MM.1S (cell line): ENCODE measurements around the gene BICD1.

Experiments used
- DNase-seq: peaks from one replicate; pipeline ENCODE4 v3.0.0-alpha.2; 2015
- H2AFZ ChIP-seq: fragments of 300-600 bp; sonication (generic); 2 replicates; pipeline ENCODE4 v1.6.0; 2016; ENCODE audit warnings: antibody characterized with exemption, low read length
- H3F3A ChIP-seq: fragments of 300-600 bp; sonication (generic); 2 replicates; pipeline ENCODE4 v1.6.1; 2016; ENCODE audit warnings: mild to moderate bottlenecking, antibody characterized with exemption, low read length, moderate library complexity, mixed read lengths; ENCODE audit not compliant: insufficient read depth
- H3K27ac ChIP-seq: fragments of 300-600 bp; sonication (generic); 2 replicates; pipeline ENCODE4 v1.5.1; 2016; ENCODE audit warnings: mild to moderate bottlenecking, low read length
- H3K27me3 ChIP-seq: fragments of 300-600 bp; sonication (generic); replicated peaks from 2 replicates; pipeline ENCODE4 v1.6.0; 2016; ENCODE audit warnings: low read length; ENCODE audit not compliant: insufficient read depth
- H3K36me3 ChIP-seq: fragments of 300-600 bp; sonication (generic); replicated peaks from 2 replicates; pipeline ENCODE4 v1.6.1; 2016; ENCODE audit warnings: mild to moderate bottlenecking, low read length, mixed read lengths; ENCODE audit not compliant: insufficient read depth
- H3K4me1 ChIP-seq: fragments of 300-600 bp; sonication (generic); 2 replicates; pipeline ENCODE4 v1.6.1; 2016; ENCODE audit warnings: low read length, mixed read lengths
- H3K4me2 ChIP-seq: fragments of 300-600 bp; sonication (generic); 2 replicates; pipeline ENCODE4 v1.6.0; 2016; ENCODE audit warnings: low read depth, low read length
- H3K4me3 ChIP-seq: fragments of 300-600 bp; sonication (generic); 2 replicates; pipeline ENCODE4 v1.5.1; 2016; ENCODE audit warnings: low read length, mixed read lengths
- H3K79me2 ChIP-seq: fragments of 300-600 bp; sonication (generic); 2 replicates; pipeline ENCODE4 v1.6.1; 2016; ENCODE audit warnings: mixed run types, low read length, mixed read lengths
- H3K9ac ChIP-seq: fragments of 300-600 bp; sonication (generic); 2 replicates; pipeline ENCODE4 v1.6.1; 2016; ENCODE audit warnings: low read length, mixed read lengths
- H3K9me2 ChIP-seq: fragments of 300-600 bp; sonication (generic); replicated peaks from 2 replicates; pipeline ENCODE4 v1.6.1; 2016; ENCODE audit warnings: mild to moderate bottlenecking, low read length, mixed read lengths; ENCODE audit not compliant: insufficient read depth
- H3K9me3 ChIP-seq: fragments of 300-600 bp; sonication (generic); replicated peaks from 2 replicates; pipeline ENCODE4 v1.6.1; 2016; ENCODE audit warnings: mild to moderate bottlenecking, low read length, mixed read lengths; ENCODE audit not compliant: insufficient read depth
- H4K20me1 ChIP-seq: fragments of 300-600 bp; sonication (generic); 2 replicates; pipeline ENCODE4 v1.6.1; 2016; ENCODE audit warnings: mild to moderate bottlenecking, low read length, moderate library complexity, mixed read lengths; ENCODE audit not compliant: insufficient read depth
- EZH2 ChIP-seq: fragments of 300-600 bp; sonication (generic); optimal IDR thresholded peaks from 2 replicates; pipeline ENCODE3; 2017; ENCODE audit warnings: low read depth, mild to moderate bottlenecking, antibody characterized with exemption, low read length, mixed read lengths
- EZH2phosphoT487 ChIP-seq: fragments of 300-600 bp; sonication (generic); IDR thresholded peaks from 2 replicates; pipeline ENCODE4 v1.6.1; 2018; ENCODE audit warnings: antibody characterized with exemption, low read length
- TF ChIP-seq, protein P1 (sequence below): fragments of 300-600 bp; sonication (generic); IDR thresholded peaks from 2 replicates; pipeline ENCODE4 v1.5.1; 2016; ENCODE audit warnings: antibody characterized with exemption, low read length, mixed read lengths

The BICD1 gene

DNA sequence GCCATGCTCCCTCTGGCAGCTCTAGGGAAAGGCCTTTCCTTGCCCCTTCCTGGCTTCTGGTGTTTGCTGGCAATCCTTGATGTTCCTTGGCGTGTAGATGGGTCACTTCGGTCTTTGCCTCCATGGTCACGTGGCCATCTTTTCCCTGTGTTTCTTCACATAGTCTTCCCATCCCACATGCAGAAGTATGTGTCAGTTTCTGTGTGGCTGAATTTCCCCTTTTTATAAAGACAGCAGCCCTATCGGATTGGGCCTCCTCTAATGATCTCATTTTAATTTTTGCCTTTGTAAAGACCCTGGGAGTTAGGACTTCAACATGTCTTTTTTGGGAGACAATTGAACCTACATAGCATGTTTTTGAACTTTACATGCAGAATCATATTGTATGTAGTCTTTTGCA lies 185.5 kb downstream of the BICD1 start:
- DNase-seq = no peak
- Histone ChIP-seq H3K79me2 (no peaks in the 10 kb centered on the region), H3K27ac (no peak overlapping the region), H3F3A (no peaks in the 10 kb centered on the region), H3K4me2 (no peak overlapping the region), H3K9me3 (no peaks in the 10 kb centered on the region), H3K9me2 (no peaks in the 10 kb centered on the region), H4K20me1 (no peaks in the 10 kb centered on the region), H3K9ac (no peak overlapping the region), H2AFZ (no peak overlapping the region), H3K27me3 (no peaks in the 10 kb centered on the region), H3K4me3 (no peak overlapping the region), H3K4me1 (no peaks in the 10 kb centered on the region), H3K36me3 (no peaks in the 10 kb centered on the region)
- TF ChIP-seq EZH2 (no peak), EZH2phosphoT487 (no peak)
- TF ChIP-seq, protein P1, sequence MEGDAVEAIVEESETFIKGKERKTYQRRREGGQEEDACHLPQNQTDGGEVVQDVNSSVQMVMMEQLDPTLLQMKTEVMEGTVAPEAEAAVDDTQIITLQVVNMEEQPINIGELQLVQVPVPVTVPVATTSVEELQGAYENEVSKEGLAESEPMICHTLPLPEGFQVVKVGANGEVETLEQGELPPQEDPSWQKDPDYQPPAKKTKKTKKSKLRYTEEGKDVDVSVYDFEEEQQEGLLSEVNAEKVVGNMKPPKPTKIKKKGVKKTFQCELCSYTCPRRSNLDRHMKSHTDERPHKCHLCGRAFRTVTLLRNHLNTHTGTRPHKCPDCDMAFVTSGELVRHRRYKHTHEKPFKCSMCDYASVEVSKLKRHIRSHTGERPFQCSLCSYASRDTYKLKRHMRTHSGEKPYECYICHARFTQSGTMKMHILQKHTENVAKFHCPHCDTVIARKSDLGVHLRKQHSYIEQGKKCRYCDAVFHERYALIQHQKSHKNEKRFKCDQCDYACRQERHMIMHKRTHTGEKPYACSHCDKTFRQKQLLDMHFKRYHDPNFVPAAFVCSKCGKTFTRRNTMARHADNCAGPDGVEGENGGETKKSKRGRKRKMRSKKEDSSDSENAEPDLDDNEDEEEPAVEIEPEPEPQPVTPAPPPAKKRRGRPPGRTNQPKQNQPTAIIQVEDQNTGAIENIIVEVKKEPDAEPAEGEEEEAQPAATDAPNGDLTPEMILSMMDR = no peak

DNA sequence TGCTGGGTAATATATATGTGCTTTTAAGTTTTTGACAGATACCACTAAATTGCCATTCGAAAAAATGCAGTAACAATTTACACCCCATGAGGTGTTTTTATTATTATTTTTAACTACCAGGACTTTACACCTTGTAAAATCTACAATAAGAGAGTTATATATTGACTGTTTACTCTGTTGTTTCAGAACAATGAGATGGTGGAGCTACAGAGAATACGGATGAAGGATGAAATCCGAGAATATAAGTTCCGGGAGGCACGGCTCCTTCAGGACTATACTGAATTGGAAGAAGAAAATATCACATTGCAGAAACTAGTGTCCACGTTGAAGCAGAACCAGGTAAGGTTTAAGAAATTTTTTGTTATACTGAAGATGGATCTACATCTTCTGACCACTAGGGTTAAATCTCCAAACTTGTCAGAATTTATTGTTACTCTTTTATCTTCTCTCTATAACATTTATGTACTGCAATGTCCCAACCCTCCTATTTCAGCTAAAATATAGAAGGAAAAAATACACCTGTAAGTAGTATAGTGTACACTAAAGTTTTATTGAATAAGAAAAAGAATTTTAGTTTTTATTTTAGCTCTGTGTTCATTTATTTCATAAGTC lies 187.3 kb downstream of the BICD1 start:
- H2AFZ ChIP-seq = no peak overlapping the region
- H3K4me1 ChIP-seq = no peaks in the 10 kb centered on the region
- no peak overlapping the region for H3K4me2 ChIP-seq
- H3K27ac ChIP-seq = no peak overlapping the region
- DNase-seq = no peak
- H3K27me3 ChIP-seq = no peaks in the 10 kb centered on the region
- no peaks in the 10 kb centered on the region for H3K79me2 ChIP-seq
- no peaks in the 10 kb centered on the region for H4K20me1 ChIP-seq
- TF ChIP-seq, protein P1 = no peak
- TF ChIP-seq EZH2phosphoT487 (no peak), EZH2 (no peak)
- no peaks in the 10 kb centered on the region for H3F3A ChIP-seq
- H3K9me3 ChIP-seq = no peaks in the 10 kb centered on the region
- no peak overlapping the region for H3K4me3 ChIP-seq
- no peak overlapping the region for H3K9ac ChIP-seq
- no peaks in the 10 kb centered on the region for H3K36me3 ChIP-seq
- no peaks in the 10 kb centered on the region for H3K9me2 ChIP-seq

DNA sequence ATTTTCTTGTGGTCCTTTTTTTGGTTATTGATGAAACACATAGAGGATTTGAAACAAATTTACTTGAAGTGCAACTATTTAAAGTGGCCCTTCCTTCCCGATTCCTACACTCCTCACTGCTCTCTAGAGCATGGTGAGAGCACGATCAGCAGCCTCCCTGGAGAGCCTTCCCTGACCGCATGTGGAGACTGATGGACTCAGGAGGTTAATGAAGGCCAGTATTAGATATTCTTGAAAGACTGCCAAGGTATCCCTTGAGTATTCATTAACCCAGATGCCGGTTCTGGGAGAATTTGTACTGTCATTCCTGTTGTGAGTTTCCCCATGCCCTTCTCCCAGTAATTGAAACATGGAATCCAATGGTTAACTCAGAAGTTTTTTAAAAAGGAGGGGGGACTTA lies 189.9 kb downstream of the BICD1 start:
- H3K9ac ChIP-seq = no peak overlapping the region
- no peak overlapping the region for H2AFZ ChIP-seq
- no peaks in the 10 kb centered on the region for H3K27me3 ChIP-seq
- no peaks in the 10 kb centered on the region for H3K4me1 ChIP-seq
- TF ChIP-seq EZH2phosphoT487 = no peak
- DNase-seq = no peak
- H3K9me2 ChIP-seq = no peaks in the 10 kb centered on the region
- no peak overlapping the region for H3K4me2 ChIP-seq
- no peaks in the 10 kb centered on the region for H3K79me2 ChIP-seq
- no peak overlapping the region for H3K4me3 ChIP-seq
- H3F3A ChIP-seq = no peaks in the 10 kb centered on the region
- H4K20me1 ChIP-seq = no peaks in the 10 kb centered on the region
- no peaks in the 10 kb centered on the region for H3K36me3 ChIP-seq
- H3K9me3 ChIP-seq = no peaks in the 10 kb centered on the region
- no peak overlapping the region for H3K27ac ChIP-seq

DNA sequence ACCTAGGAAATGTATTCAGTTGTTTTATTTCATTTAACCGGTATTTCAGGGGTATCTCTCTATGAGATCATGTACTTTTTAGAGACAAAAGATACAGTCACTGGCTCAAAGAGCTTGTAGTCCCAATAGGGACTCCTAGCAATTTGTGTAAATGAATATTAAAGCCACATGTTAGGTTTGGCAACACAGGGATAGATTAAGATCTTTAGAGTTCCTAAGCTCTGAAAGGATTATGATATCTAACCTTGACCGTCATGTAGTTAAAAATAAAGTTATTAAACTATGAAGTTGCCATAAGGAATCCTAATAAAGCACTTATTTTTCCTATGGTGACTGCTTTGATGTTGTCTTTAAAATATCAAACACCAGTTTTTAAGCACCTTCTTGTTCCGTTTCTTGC lies 192.3 kb downstream of the BICD1 start:
- H3K9me2 ChIP-seq = no peaks in the 10 kb centered on the region
- no peaks in the 10 kb centered on the region for H4K20me1 ChIP-seq
- H3K4me3 ChIP-seq = no peak overlapping the region
- 0 out of 2 replicates have a peak, but pooled peaks cover 3% of the 10 kb centered on the region for H3K4me1 ChIP-seq
- no peaks in the 10 kb centered on the region for H3K79me2 ChIP-seq
- TF ChIP-seq EZH2 (no peak), EZH2phosphoT487 (no peak)
- TF ChIP-seq, protein P1 = no peak
- no peak overlapping the region for H3K4me2 ChIP-seq
- H2AFZ ChIP-seq = no peak overlapping the region
- H3K9me3 ChIP-seq = no peaks in the 10 kb centered on the region
- no peak for DNase-seq
- no peaks in the 10 kb centered on the region for H3F3A ChIP-seq
- no peaks in the 10 kb centered on the region for H3K27me3 ChIP-seq
- no peak overlapping the region for H3K9ac ChIP-seq
- no peaks in the 10 kb centered on the region for H3K36me3 ChIP-seq
- no peak overlapping the region for H3K27ac ChIP-seq
